Measurements from ENCODE around the gene ARHGEF38.

- TF ChIP-seq CTCF (IDR thresholded peaks at IDR 0.05): no peak
- no peak for TF ChIP-seq POLR2A (IDR thresholded peaks at IDR 0.05)
These were observed 35.4 kb downstream of the ARHGEF38 start for GRCh38 chr4:105587841-105588240.

Data from lower leg skin (tissue), 3 donors.